Neural progenitor cell (in vitro differentiated cells): ENCODE measurements around the gene KCNAB1. TPM values are rescaled to one million over a fixed set of nuclear protein-coding genes. Genes with fewer than 3 reads are reported as not detected.

Experiments
- DNase-seq: peaks from one replicate; pipeline ENCODE4 v3.0.0-alpha.2; 2016; ENCODE audit warnings: low spot score
- H2AFZ ChIP-seq: fragments of 200-600 bp; sonication (generic); replicated peaks from 2 replicates; pipeline ENCODE4 v1.6.1; 2016; ENCODE audit warnings: antibody characterized with exemption
- H3F3A ChIP-seq: fragments of 200-600 bp; sonication (generic); 2 replicates; pipeline ENCODE4 v1.6.1; 2016; ENCODE audit warnings: antibody characterized with exemption, low read depth
- H3K27ac ChIP-seq: fragments of 200-600 bp; sonication (generic); 2 replicates; pipeline ENCODE4 v1.5.1; 2016; ENCODE audit warnings: mild to moderate bottlenecking
- H3K27me3 ChIP-seq: fragments of 200-600 bp; sonication (generic); 2 replicates; pipeline ENCODE4 v1.6.1; 2016; ENCODE audit warnings: mild to moderate bottlenecking, moderate library complexity
- H3K36me3 ChIP-seq: fragments of 200-600 bp; sonication (generic); 2 replicates; pipeline ENCODE4 v1.5.1; 2016
- H3K4me1 ChIP-seq: fragments of 200-600 bp; sonication (generic); 2 replicates; pipeline ENCODE4 v1.6.1; 2016; ENCODE audit warnings: mixed run types
- H3K4me2 ChIP-seq: fragments of 200-600 bp; sonication (generic); 2 replicates; pipeline ENCODE4 v1.6.1; 2016
- H3K4me3 ChIP-seq: fragments of 200-600 bp; sonication (generic); 2 replicates; pipeline ENCODE4 v1.5.1; 2016
- H3K79me2 ChIP-seq: fragments of 200-600 bp; sonication (generic); 2 replicates; pipeline ENCODE4 v1.6.1; 2016; ENCODE audit warnings: low read depth
- H3K9ac ChIP-seq: fragments of 200-600 bp; sonication (generic); 2 replicates; pipeline ENCODE4 v1.6.1; 2016
- H3K9me3 ChIP-seq: fragments of 200-600 bp; sonication (generic); 2 replicates; pipeline ENCODE4 v1.5.1; 2016; ENCODE audit warnings: low read depth
- H4K20me1 ChIP-seq: fragments of 200-600 bp; sonication (generic); 2 replicates; pipeline ENCODE4 v1.6.1; 2016; ENCODE audit warnings: low read depth
- H3K27ac Mint-ChIP-seq: 3 replicates; pipeline ENCODE4 v1.8.0; 2021; ENCODE audit warnings: mixed read lengths
- H3K27me3 Mint-ChIP-seq: 2 replicates; pipeline ENCODE4 v1.8.0; 2022; ENCODE audit warnings: low read depth, mild to moderate bottlenecking, inconsistent platforms, moderate library complexity, mixed read lengths; ENCODE audit not compliant: insufficient read depth
- H3K36me3 Mint-ChIP-seq: 3 replicates; pipeline ENCODE4 v1.8.0; 2021; ENCODE audit warnings: mixed read lengths
- H3K4me1 Mint-ChIP-seq: 3 replicates; pipeline ENCODE4 v1.8.0; 2021; ENCODE audit warnings: mixed read lengths
- H3K4me3 Mint-ChIP-seq: 3 replicates; pipeline ENCODE4 v1.8.0; 2021; ENCODE audit warnings: mild to moderate bottlenecking, moderate library complexity, mixed read lengths
- H3K9me3 Mint-ChIP-seq: 3 replicates; pipeline ENCODE4 v1.8.0; 2020; ENCODE audit warnings: mixed read lengths
- CTCF ChIP-seq: fragments of 200-600 bp; sonication (generic); IDR thresholded peaks from 2 replicates; pipeline ENCODE4 v1.5.1; 2017; ENCODE audit warnings: antibody characterized with exemption, mild to moderate bottlenecking
- EZH2 ChIP-seq: fragments of 200-600 bp; sonication (generic); IDR thresholded peaks from 2 replicates; pipeline ENCODE4 v1.6.1; 2017; ENCODE audit warnings: antibody characterized with exemption, mild to moderate bottlenecking, moderate library complexity
- EZH2phosphoT487 ChIP-seq: fragments of 200-600 bp; sonication (generic); IDR thresholded peaks from 2 replicates; pipeline ENCODE4 v1.6.1; 2017; ENCODE audit warnings: antibody characterized with exemption
- total RNA-seq: library from RNA; depleted of rRNA; stranded (reverse); fragments of >200 nt; gene quantifications from 2 replicates; pipeline ENCODE4 v1.2.3, GENCODE V29; 2015; ENCODE audit warnings: low replicate concordance

The KCNAB1 gene
- total RNA-seq, 1 donor from 2014 or later = 0.24 TPM

- Histone ChIP-seq H3K9ac (no peak overlapping the region), H2AFZ (no peak overlapping the region), H3K4me1 (no peaks in the 10 kb centered on the region), H3K4me2 (no peak overlapping the region), H3K79me2 (no peaks in the 10 kb centered on the region), H3K9me3 (no peaks in the 10 kb centered on the region), H3K27ac (no peak overlapping the region), H3K4me3 (no peak overlapping the region), H3K27me3 (no peaks in the 10 kb centered on the region), H4K20me1 (no peaks in the 10 kb centered on the region), H3F3A (no peaks in the 10 kb centered on the region), H3K36me3 (no peaks in the 10 kb centered on the region)
- Mint-ChIP-seq H3K9me3 (no peaks in the 10 kb centered on the region), H3K4me3 (no peak overlapping the region), H3K27me3 (peaks cover 2% of the 10 kb centered on the region), H3K36me3 (no peaks in the 10 kb centered on the region), H3K27ac (no peak overlapping the region), H3K4me1 (no peaks in the 10 kb centered on the region)
- no peak for TF ChIP-seq EZH2
- TF ChIP-seq CTCF = no peak
- no peak for DNase-seq
Measured at GRCh38 chr3:156307704-156308103, 187.3 kb downstream of the KCNAB1 start.

- Histone ChIP-seq H3K36me3 (no peaks in the 10 kb centered on the region), H3K9me3 (no peaks in the 10 kb centered on the region), H3F3A (no peaks in the 10 kb centered on the region), H2AFZ (no peak overlapping the region), H3K27ac (no peak overlapping the region), H4K20me1 (no peaks in the 10 kb centered on the region), H3K4me1 (no peaks in the 10 kb centered on the region), H3K79me2 (no peaks in the 10 kb centered on the region), H3K4me2 (no peak overlapping the region), H3K9ac (no peak overlapping the region), H3K27me3 (no peaks in the 10 kb centered on the region), H3K4me3 (no peak overlapping the region)
- Mint-ChIP-seq H3K9me3 (no peaks in the 10 kb centered on the region), H3K36me3 (no peaks in the 10 kb centered on the region), H3K27ac (no peak overlapping the region), H3K4me3 (no peak overlapping the region), H3K4me1 (no peaks in the 10 kb centered on the region), H3K27me3 (no peaks in the 10 kb centered on the region)
- no peak for DNase-seq
- no peak for TF ChIP-seq CTCF
- TF ChIP-seq EZH2phosphoT487 = no peak
- no peak for TF ChIP-seq EZH2
Measured at GRCh38 chr3:156311431-156311830, 191.1 kb downstream of the KCNAB1 start.

- Histone ChIP-seq H2AFZ (no peak overlapping the region), H3K4me3 (no peak overlapping the region), H3K4me2 (no peak overlapping the region), H4K20me1 (no peaks in the 10 kb centered on the region), H3K79me2 (no peaks in the 10 kb centered on the region), H3K9ac (no peak overlapping the region), H3K27me3 (no peaks in the 10 kb centered on the region), H3F3A (no peaks in the 10 kb centered on the region), H3K4me1 (no peaks in the 10 kb centered on the region), H3K27ac (no peak overlapping the region), H3K9me3 (no peaks in the 10 kb centered on the region), H3K36me3 (no peaks in the 10 kb centered on the region)
- DNase-seq = no peak
- no peaks in the 10 kb centered on the region for H3K9me3 Mint-ChIP-seq
- no peaks in the 10 kb centered on the region for H3K27me3 Mint-ChIP-seq
- no peaks in the 10 kb centered on the region for H3K4me1 Mint-ChIP-seq
- H3K36me3 Mint-ChIP-seq = no peaks in the 10 kb centered on the region
- no peak overlapping the region for H3K4me3 Mint-ChIP-seq
- no peak overlapping the region for H3K27ac Mint-ChIP-seq
- TF ChIP-seq EZH2 (no peak), CTCF (no peak), EZH2phosphoT487 (no peak)
Measured at GRCh38 chr3:156311930-156312329, 191.6 kb downstream of the KCNAB1 start.

GRCh38 chr3:156316076-156316475 is 195.7 kb downstream of the KCNAB1 start:
- H3K36me3 Mint-ChIP-seq = no peaks in the 10 kb centered on the region
- no peaks in the 10 kb centered on the region for H3K79me2 ChIP-seq

More at GRCh38 chr3:156316076-156316475, 195.7 kb downstream of the KCNAB1 start:
- H3K27ac ChIP-seq = no peak overlapping the region
- H3K27me3 ChIP-seq = no peaks in the 10 kb centered on the region
- Mint-ChIP-seq H3K27ac (no peak overlapping the region), H3K4me1 (peaks cover 2% of the 10 kb centered on the region), H3K27me3 (no peaks in the 10 kb centered on the region), H3K4me3 (no peak overlapping the region), H3K9me3 (no peaks in the 10 kb centered on the region)
- H3K36me3 ChIP-seq = no peaks in the 10 kb centered on the region
- H3K4me1 ChIP-seq = no peaks in the 10 kb centered on the region
- H3K9me3 ChIP-seq = no peaks in the 10 kb centered on the region
- DNase-seq = no peak
- H3F3A ChIP-seq = no peaks in the 10 kb centered on the region
- no peak overlapping the region for H2AFZ ChIP-seq
- no peak overlapping the region for H3K4me3 ChIP-seq
- H3K4me2 ChIP-seq = no peak overlapping the region
- no peak overlapping the region for H3K9ac ChIP-seq
- TF ChIP-seq CTCF = no peak
- TF ChIP-seq EZH2phosphoT487 = no peak
- no peak for TF ChIP-seq EZH2
- H4K20me1 ChIP-seq = no peaks in the 10 kb centered on the region
